GM18511 (cell line): ENCODE data around the gene XXYLT1.

Experiments used
- ATAC-seq: cut with Tn5 transposase; IDR thresholded peaks from one replicate; pipeline ENCODE4 v1.9.1; 2021; ENCODE audit warnings: mild to moderate bottlenecking, moderate library complexity; ENCODE audit not compliant: unreplicated experiment

XXYLT1 gene

GRCh38 chr3:195209083-195209846 is 61.7 kb downstream of the XXYLT1 start:
- no peak for ATAC-seq

- ATAC-seq, result no peak
Measured at GRCh38 chr3:195208631-195209030, 62.3 kb downstream of the XXYLT1 start.

- ATAC-seq, result peak; percentile 86
Measured at GRCh38 chr3:195208183-195208582, 62.8 kb downstream of the XXYLT1 start.

GRCh38 chr3:195207731-195208130 is 63.2 kb downstream of the XXYLT1 start:
- peak; percentile 32 for ATAC-seq

GRCh38 chr3:195207056-195207455 is 63.9 kb downstream of the XXYLT1 start:
- ATAC-seq, result no peak

- ATAC-seq, result peak; percentile 58
Measured at GRCh38 chr3:195204360-195205163, 66.4 kb downstream of the XXYLT1 start.

- no peak for ATAC-seq
Measured at GRCh38 chr3:195203606-195204005, 67.4 kb downstream of the XXYLT1 start.

- ATAC-seq, result no peak
Measured at GRCh38 chr3:195201295-195201694, 69.7 kb downstream of the XXYLT1 start.

- no peak for ATAC-seq
Measured at GRCh38 chr3:195200010-195200822, 70.7 kb downstream of the XXYLT1 start.

- ATAC-seq, result no peak
Measured at GRCh38 chr3:195198426-195199346, 72.3 kb downstream of the XXYLT1 start.

- ATAC-seq, result no peak
Measured at GRCh38 chr3:195197765-195198425, 73.1 kb downstream of the XXYLT1 start.

- ATAC-seq, result no peak
Measured at GRCh38 chr3:195196266-195196665, 74.7 kb downstream of the XXYLT1 start.

GRCh38 chr3:195195321-195196209 is 75.4 kb downstream of the XXYLT1 start:
- ATAC-seq, result no peak

GRCh38 chr3:195194559-195195206 is 76.3 kb downstream of the XXYLT1 start:
- ATAC-seq, result no peak

GRCh38 chr3:195191580-195191979 is 79.4 kb downstream of the XXYLT1 start:
- no peak for ATAC-seq

- no peak for ATAC-seq
Measured at GRCh38 chr3:195189821-195190220, 81.1 kb downstream of the XXYLT1 start.

GRCh38 chr3:195188426-195188927 is 82.5 kb downstream of the XXYLT1 start:
- ATAC-seq, result no peak
